Panc1 (cell line): ENCODE data around the gene FNIP2. TPM values are rescaled to one million over a fixed set of nuclear protein-coding genes. Genes with fewer than 3 reads are reported as not detected.

Source experiments
- ATAC-seq: fragments of 200-7000 bp; cut with Tn5 transposase; 2 replicates; pipeline ENCODE4 v1.9.1; 2020; ENCODE audit warnings: mild to moderate bottlenecking, moderate library complexity
- BruUV-seq: library from RNA; stranded (reverse); fragments of 400-500 nt; replicated peaks from 2 replicates; lab custom pipeline; 2021; lab: Mats Ljungman, UMichigan
- CTCF ChIA-PET: fragments of 300-600 bp; sonication (Branson Sonifier 250); formaldehyde crosslinking; loops from one replicate; lab custom pipeline; 2022; ENCODE audit warnings: antibody characterized with exemption; lab: Charles Lee
- POLR2A ChIA-PET: fragments of 300-600 bp; sonication (Branson Sonifier 250); formaldehyde crosslinking; loops from one replicate; lab custom pipeline; 2022; ENCODE audit warnings: antibody characterized with exemption; lab: Charles Lee
- DNase-seq: peaks from one replicate; pipeline ENCODE4 v3.0.0-alpha.2; 2010; ENCODE audit warnings: low read depth, low spot score
- H3K27ac ChIP-seq: 2 replicates; pipeline ENCODE4 v1.5.1; 2011; ENCODE audit warnings: mild to moderate bottlenecking, low read length, inconsistent platforms
- H3K27me3 ChIP-seq: fragments of 200-500 bp; sonication (Bioruptor generic); 2 replicates; pipeline ENCODE4 v1.6.0; 2014; ENCODE audit warnings: low read length, inconsistent platforms; ENCODE audit not compliant: control insufficient read depth, insufficient read depth
- H3K36me3 ChIP-seq: fragments of 200-500 bp; sonication (Bioruptor generic); 2 replicates; pipeline ENCODE4 v1.5.1; 2014; ENCODE audit warnings: inconsistent platforms, mild to moderate bottlenecking, low read length, moderate library complexity; ENCODE audit not compliant: control insufficient read depth, insufficient read depth
- H3K4me1 ChIP-seq: 2 replicates; pipeline ENCODE4 v1.5.1; 2011; ENCODE audit warnings: inconsistent platforms, mild to moderate bottlenecking, low read length, moderate library complexity; ENCODE audit not compliant: control insufficient read depth, insufficient read depth
- H3K4me3 ChIP-seq, 2 experiments: 2 replicates each; pipeline ENCODE4 v1.5.1; 2011 to 2012; ENCODE audit warnings: low read depth in 2 of 2, low read length in 2 of 2, mild to moderate bottlenecking in 2 of 2, inconsistent platforms in 1 of 2, moderate library complexity in 1 of 2
- H3K9me3 ChIP-seq: fragments of 200-500 bp; sonication (Bioruptor generic); 2 replicates; pipeline ENCODE4 v1.5.1; 2014; ENCODE audit warnings: low read depth, mild to moderate bottlenecking, inconsistent platforms, low read length, moderate library complexity; ENCODE audit not compliant: control insufficient read depth, insufficient read depth
- CTCF ChIP-seq: fragments of 450-650 bp; IDR thresholded peaks from 2 replicates; pipeline ENCODE4 v1.5.1; 2017; ENCODE audit warnings: mild to moderate bottlenecking
- POLR2AphosphoS5 ChIP-seq: IDR thresholded peaks from 2 replicates; pipeline ENCODE4 v1.6.1; 2012; ENCODE audit warnings: mild to moderate bottlenecking, low read depth, low read length, moderate library complexity
- REST ChIP-seq, 2 experiments: IDR thresholded peaks; 2 replicates each; pipeline ENCODE4 v1.6.1; 2011 to 2012; ENCODE audit warnings: low read depth in 2 of 2, control low read depth in 1 of 2, low read length in 1 of 2, mild to moderate bottlenecking in 1 of 2, moderate library complexity in 1 of 2; ENCODE audit not compliant: insufficient read depth in 1 of 2
- SIN3A ChIP-seq: IDR thresholded peaks from 2 replicates; pipeline ENCODE4 v1.6.1; 2012; ENCODE audit warnings: low read depth, mild to moderate bottlenecking, low read length, moderate library complexity, borderline replicate concordance; ENCODE audit not compliant: insufficient read depth
- TCF7L2 ChIP-seq: IDR thresholded peaks from 2 replicates; pipeline ENCODE4 v1.6.1; 2011; ENCODE audit warnings: mild to moderate bottlenecking, low read depth, low read length, inconsistent platforms
- in situ Hi-C: cut with HindIII; loops from 2 replicates; pipeline ENCODE4 v1.10.0; 2016; ENCODE audit warnings: low sequenced_read_pairs, low pct_unique_long_range_greater_than_20kb
- intact Hi-C: fragments of 100-400 bp; cut with micrococcal nuclease; formaldehyde crosslinking; loops from one replicate; pipeline ENCODE4 v1.10.0; 2022; ENCODE audit not compliant: unreplicated experiment
- total RNA-seq: library from RNA; stranded (reverse); gene quantifications from one replicate; pipeline ENCODE4 v1.2.1, GENCODE V29; 2021; ENCODE audit not compliant: unreplicated experiment

FNIP2 gene
- total RNA-seq, 1 experiment from 2014 or later: 17.7 TPM

GRCh38 chr4:158811704-158812103 lies 42.9 kb downstream of the FNIP2 start:
- CTCF ChIA-PET: no interaction called here
- Histone ChIP-seq H3K9me3 (no peaks in the 10 kb centered on the region), H3K27ac (peak overlapping the region; percentile 72), H3K27me3 (no peaks in the 10 kb centered on the region), H3K36me3 (no peaks in the 10 kb centered on the region), H3K4me1 (peaks cover 29% of the 10 kb centered on the region), H3K4me3 (no peak overlapping the region)
- intact Hi-C loops: no loop called here
- ATAC-seq (no peak), DNase-seq (no peak)
- no TSS peak for BruUV-seq
- in situ Hi-C loops: no loop called here
- POLR2A ChIA-PET: no interaction called here
- no peak for TF ChIP-seq SIN3A
- TF ChIP-seq POLR2AphosphoS5: no peak
- TF ChIP-seq REST (IDR thresholded peaks at IDR 0.05; ENCODE audit: insufficient read depth in 1 of 2, low read depth in 2 of 2, low read length in 1 of 2): no peak
- TF ChIP-seq CTCF: no peak
- TF ChIP-seq TCF7L2: no peak

- CTCF ChIA-PET: no interaction called here
- intact Hi-C loops: no loop called here
- H3K27ac ChIP-seq: no peak overlapping the region
These were observed 43.3 kb downstream of the FNIP2 start for GRCh38 chr4:158812133-158812532.

More at GRCh38 chr4:158812133-158812532, 43.3 kb downstream of the FNIP2 start:
- Histone ChIP-seq H3K36me3 (no peaks in the 10 kb centered on the region), H3K27me3 (no peaks in the 10 kb centered on the region), H3K4me3 (no peak overlapping the region), H3K9me3 (no peaks in the 10 kb centered on the region), H3K4me1 (peaks cover 29% of the 10 kb centered on the region)
- ATAC-seq (no peak), DNase-seq (no peak)
- no peak for TF ChIP-seq TCF7L2
- no peak for TF ChIP-seq SIN3A
- no peak for TF ChIP-seq POLR2AphosphoS5
- TF ChIP-seq CTCF: no peak
- TF ChIP-seq REST (IDR thresholded peaks at IDR 0.05; ENCODE audit: insufficient read depth in 1 of 2, low read depth in 2 of 2, low read length in 1 of 2): no peak
- in situ Hi-C loops: no loop called here
- BruUV-seq: no TSS peak
- POLR2A ChIA-PET: no interaction called here
